Epithelial cell of esophagus (primary cell): ENCODE measurements around the gene MYL4.
A peak's percentile ranks its signal among the peaks of the same experiment; 100 is the strongest.

Experiments
- DNase-seq: peaks from one replicate; pipeline ENCODE4 v3.0.0; 2010; ENCODE audit warnings: low read depth
- H3K4me3 ChIP-seq: 2 replicates; pipeline ENCODE4 v1.5.1; 2011; ENCODE audit warnings: mild to moderate bottlenecking, low read length, control low read depth
- CTCF ChIP-seq: IDR thresholded peaks from 2 replicates; pipeline ENCODE4 v1.5.1; 2011; ENCODE audit warnings: low read depth, mild to moderate bottlenecking, low read length, control low read depth, inconsistent platforms; ENCODE audit not compliant: insufficient read depth; ENCODE audit errors: missing control alignments

The MYL4 gene

GRCh38 chr17:47232465-47232864 is 23.3 kb downstream of the MYL4 start:
- TF ChIP-seq CTCF, result no peak
- no peak for DNase-seq
- H3K4me3 ChIP-seq, result no peak overlapping the region

GRCh38 chr17:47235506-47235905 is 26.4 kb downstream of the MYL4 start:
- no peak for DNase-seq
- TF ChIP-seq CTCF, result no peak
- H3K4me3 ChIP-seq, result no peak overlapping the region

- DNase-seq, result no peak
- TF ChIP-seq CTCF, result no peak
- no peak overlapping the region for H3K4me3 ChIP-seq
Observed at GRCh38 chr17:47235923-47236322, 26.8 kb downstream of the MYL4 start.

GRCh38 chr17:47237841-47238240 is 28.7 kb downstream of the MYL4 start:
- no peak for DNase-seq
- TF ChIP-seq CTCF, result no peak
- H3K4me3 ChIP-seq, result no peak overlapping the region

- H3K4me3 ChIP-seq, result no peak overlapping the region
- no peak for DNase-seq
- TF ChIP-seq CTCF, result no peak
Observed at GRCh38 chr17:47238321-47239010, 29.3 kb downstream of the MYL4 start.

GRCh38 chr17:47239619-47239966 is 30.4 kb downstream of the MYL4 start:
- no peak for TF ChIP-seq CTCF
- no peak overlapping the region for H3K4me3 ChIP-seq
- DNase-seq, result no peak

- H3K4me3 ChIP-seq, result no peak overlapping the region
- peak; percentile 92 for DNase-seq
- TF ChIP-seq CTCF, result no peak
Observed at GRCh38 chr17:47239967-47240651, 31.0 kb downstream of the MYL4 start.
